GM23338 (cell line): ENCODE measurements around the gene SETBP1. TPM values are rescaled to one million over a fixed set of nuclear protein-coding genes. Genes with fewer than 3 reads are reported as not detected.
"Not testable (repeated sequence)": the region's sequence is repeated elsewhere in the genome, so short reads cannot be mapped to it uniquely, and the experiment has no call there.

Experiments
- ATAC-seq: fragments of 200-7000 bp; cut with Tn5 transposase; 3 replicates; pipeline ENCODE4 v1.9.1; 2020
- DNase-seq: peaks from one replicate; pipeline ENCODE4 v3.0.0-alpha.2; 2015; ENCODE audit warnings: low spot score
- H2AFZ ChIP-seq: fragments of 200-600 bp; sonication (generic); 2 replicates; pipeline ENCODE4 v1.8.0; 2016; ENCODE audit warnings: antibody characterized with exemption, mild to moderate bottlenecking, moderate library complexity
- H3F3A ChIP-seq: fragments of 200-600 bp; sonication (generic); replicated peaks from 2 replicates; pipeline ENCODE4 v1.8.0; 2017; ENCODE audit warnings: antibody characterized with exemption, mixed run types, low read depth
- H3K27ac ChIP-seq: fragments of 200-600 bp; sonication (generic); 2 replicates; pipeline ENCODE4 v1.6.1; 2016; ENCODE audit warnings: low read depth
- H3K27me3 ChIP-seq: fragments of 200-600 bp; sonication (generic); 2 replicates; pipeline ENCODE4 v1.8.0; 2016; ENCODE audit warnings: mild to moderate bottlenecking, mixed run types, moderate library complexity; ENCODE audit not compliant: insufficient read depth
- H3K36me3 ChIP-seq: fragments of 200-600 bp; sonication (generic); 2 replicates; pipeline ENCODE4 v1.8.0; 2016; ENCODE audit warnings: mild to moderate bottlenecking; ENCODE audit not compliant: insufficient read depth
- H3K4me1 ChIP-seq: fragments of 200-600 bp; sonication (generic); 2 replicates; pipeline ENCODE4 v1.8.0; 2016; ENCODE audit warnings: mild to moderate bottlenecking, moderate library complexity; ENCODE audit not compliant: insufficient read depth
- H3K4me2 ChIP-seq: fragments of 200-600 bp; sonication (generic); 2 replicates; pipeline ENCODE4 v1.7.1; 2017; ENCODE audit warnings: mixed run types
- H3K4me3 ChIP-seq: fragments of 200-600 bp; sonication (generic); 2 replicates; pipeline ENCODE4 v1.6.1; 2016; ENCODE audit warnings: mixed run types
- H3K79me2 ChIP-seq: fragments of 200-600 bp; sonication (generic); replicated peaks from 2 replicates; pipeline ENCODE4 v1.8.0; 2017; ENCODE audit warnings: mild to moderate bottlenecking; ENCODE audit not compliant: insufficient read depth
- H3K9me2 ChIP-seq: fragments of 200-600 bp; sonication (generic); 2 replicates; pipeline ENCODE4 v1.8.0; 2017; ENCODE audit not compliant: insufficient read depth
- H4K20me1 ChIP-seq: fragments of 200-600 bp; sonication (generic); replicated peaks from 2 replicates; pipeline ENCODE4 v1.8.0; 2017; ENCODE audit warnings: mild to moderate bottlenecking; ENCODE audit not compliant: insufficient read depth
- H3K27ac Mint-ChIP-seq: 2 replicates; pipeline ENCODE4 v1.8.0; 2020; ENCODE audit warnings: inconsistent platforms, mild to moderate bottlenecking, moderate library complexity, mixed read lengths
- H3K27me3 Mint-ChIP-seq: 3 replicates; pipeline ENCODE4 v1.8.0; 2022; ENCODE audit warnings: low read depth, mild to moderate bottlenecking, moderate library complexity, mixed read lengths, inconsistent platforms; ENCODE audit not compliant: insufficient read depth, poor library complexity
- H3K36me3 Mint-ChIP-seq: 3 replicates; pipeline ENCODE4 v1.8.0; 2021; ENCODE audit warnings: low read depth, mild to moderate bottlenecking, inconsistent platforms, moderate library complexity, mixed read lengths
- H3K4me1 Mint-ChIP-seq: 3 replicates; pipeline ENCODE4 v1.8.0; 2020; ENCODE audit warnings: mild to moderate bottlenecking, inconsistent platforms, mixed read lengths
- H3K4me3 Mint-ChIP-seq: 3 replicates; pipeline ENCODE4 v1.8.0; 2021; ENCODE audit warnings: moderate library complexity, mild to moderate bottlenecking, inconsistent platforms, mixed read lengths
- H3K9me3 Mint-ChIP-seq: 3 replicates; pipeline ENCODE4 v1.8.0; 2020; ENCODE audit warnings: moderate library complexity, mild to moderate bottlenecking, inconsistent platforms, mixed read lengths
- STAT1 ChIP-seq: IDR thresholded peaks from one replicate; pipeline ENCODE4 v1.6.1; 2016; ENCODE audit warnings: antibody characterized with exemption; ENCODE audit not compliant: unreplicated experiment
- polyA plus RNA-seq: library from polyadenylated mRNA; unstranded; fragments of >200 nt; fragmentation: Nextera tagmentation; extraction: Ambion mirVana; gene quantifications from 2 replicates; pipeline ENCODE4 v1.2.1, GENCODE V29; 2016
- total RNA-seq: library from RNA; depleted of rRNA; stranded (reverse); fragments of >200 nt; shearing (Covaris generic); gene quantifications from 2 replicates; pipeline ENCODE4 v1.2.3, GENCODE V29; 2014
- TF ChIP-seq, protein P1 (sequence below): fragments of 250-450 bp; sonication (Bioruptor Pico); IDR thresholded peaks from 2 replicates; pipeline ENCODE4 v1.5.0; 2020; ENCODE audit warnings: mild to moderate bottlenecking, moderate library complexity

SETBP1 gene
- total and polyA plus RNA-seq, 2 experiments from 2014 or later, result 1.6 to 5.5 TPM

GRCh38 chr18:44721748-44722147, 41.1 kb downstream of the SETBP1 start:
- H3K27ac Mint-ChIP-seq, H3K36me3 Mint-ChIP-seq, H3K4me3 ChIP-seq, H3F3A ChIP-seq, H3K27ac ChIP-seq, H4K20me1 ChIP-seq, ATAC-seq, H2AFZ ChIP-seq, H3K27me3 ChIP-seq, H3K4me3 Mint-ChIP-seq, DNase-seq, H3K79me2 ChIP-seq, H3K36me3 ChIP-seq, H3K9me3 Mint-ChIP-seq, H3K9me2 ChIP-seq, H3K4me2 ChIP-seq: not testable (repeated sequence)
- Mint-ChIP-seq H3K4me1 (peaks cover 29% of the 10 kb centered on the region), H3K27me3 (peaks cover 10% of the 10 kb centered on the region)
- peaks cover 25% of the 10 kb centered on the region for H3K4me1 ChIP-seq

DNA sequence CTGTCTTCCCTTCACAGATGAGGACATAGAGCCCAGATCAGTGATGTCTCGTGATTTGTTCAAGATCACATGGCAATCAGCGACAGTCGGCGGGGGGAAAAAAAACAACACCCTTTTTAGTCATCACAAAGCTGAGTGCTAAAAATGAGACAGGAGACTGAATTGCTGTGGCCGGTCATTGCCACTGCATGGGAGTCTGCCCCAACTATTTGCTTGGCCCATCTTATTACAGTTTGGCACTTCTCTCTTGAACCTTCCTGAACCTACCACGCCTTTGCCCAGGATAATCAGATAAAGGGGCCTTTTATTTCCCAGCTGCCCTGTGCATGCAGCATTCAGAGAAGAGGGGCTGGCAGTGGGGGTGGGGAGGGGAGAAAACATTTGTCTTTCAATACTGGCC, 42.7 kb downstream of the SETBP1 start:
- Histone ChIP-seq H3K4me3 (no peak overlapping the region), H3K36me3 (no peaks in the 10 kb centered on the region), H3K4me2 (no peak overlapping the region), H3K4me1 (peaks cover 25% of the 10 kb centered on the region), H4K20me1 (no peaks in the 10 kb centered on the region; the same call in 1 of the 2 replicates), H2AFZ (no peak overlapping the region), H3K27ac (no peak overlapping the region), H3K79me2 (peaks cover 4% of the 10 kb centered on the region; the same call in 1 of the 2 replicates), H3K27me3 (no peaks in the 10 kb centered on the region), H3K9me2 (0 out of 2 replicates have a peak, but pooled peaks cover 4% of the 10 kb centered on the region), H3F3A (no peaks in the 10 kb centered on the region)
- H3K4me1 Mint-ChIP-seq, result peaks cover 35% of the 10 kb centered on the region
- DNase-seq (no peak), ATAC-seq (no peak)
- H3K36me3 Mint-ChIP-seq, result peaks cover 3% of the 10 kb centered on the region; the same call in 1 of the 3 replicates
- peaks cover 10% of the 10 kb centered on the region for H3K27me3 Mint-ChIP-seq
- H3K27ac Mint-ChIP-seq, result no peak overlapping the region
- no peak for TF ChIP-seq STAT1
- TF ChIP-seq, protein P1, sequence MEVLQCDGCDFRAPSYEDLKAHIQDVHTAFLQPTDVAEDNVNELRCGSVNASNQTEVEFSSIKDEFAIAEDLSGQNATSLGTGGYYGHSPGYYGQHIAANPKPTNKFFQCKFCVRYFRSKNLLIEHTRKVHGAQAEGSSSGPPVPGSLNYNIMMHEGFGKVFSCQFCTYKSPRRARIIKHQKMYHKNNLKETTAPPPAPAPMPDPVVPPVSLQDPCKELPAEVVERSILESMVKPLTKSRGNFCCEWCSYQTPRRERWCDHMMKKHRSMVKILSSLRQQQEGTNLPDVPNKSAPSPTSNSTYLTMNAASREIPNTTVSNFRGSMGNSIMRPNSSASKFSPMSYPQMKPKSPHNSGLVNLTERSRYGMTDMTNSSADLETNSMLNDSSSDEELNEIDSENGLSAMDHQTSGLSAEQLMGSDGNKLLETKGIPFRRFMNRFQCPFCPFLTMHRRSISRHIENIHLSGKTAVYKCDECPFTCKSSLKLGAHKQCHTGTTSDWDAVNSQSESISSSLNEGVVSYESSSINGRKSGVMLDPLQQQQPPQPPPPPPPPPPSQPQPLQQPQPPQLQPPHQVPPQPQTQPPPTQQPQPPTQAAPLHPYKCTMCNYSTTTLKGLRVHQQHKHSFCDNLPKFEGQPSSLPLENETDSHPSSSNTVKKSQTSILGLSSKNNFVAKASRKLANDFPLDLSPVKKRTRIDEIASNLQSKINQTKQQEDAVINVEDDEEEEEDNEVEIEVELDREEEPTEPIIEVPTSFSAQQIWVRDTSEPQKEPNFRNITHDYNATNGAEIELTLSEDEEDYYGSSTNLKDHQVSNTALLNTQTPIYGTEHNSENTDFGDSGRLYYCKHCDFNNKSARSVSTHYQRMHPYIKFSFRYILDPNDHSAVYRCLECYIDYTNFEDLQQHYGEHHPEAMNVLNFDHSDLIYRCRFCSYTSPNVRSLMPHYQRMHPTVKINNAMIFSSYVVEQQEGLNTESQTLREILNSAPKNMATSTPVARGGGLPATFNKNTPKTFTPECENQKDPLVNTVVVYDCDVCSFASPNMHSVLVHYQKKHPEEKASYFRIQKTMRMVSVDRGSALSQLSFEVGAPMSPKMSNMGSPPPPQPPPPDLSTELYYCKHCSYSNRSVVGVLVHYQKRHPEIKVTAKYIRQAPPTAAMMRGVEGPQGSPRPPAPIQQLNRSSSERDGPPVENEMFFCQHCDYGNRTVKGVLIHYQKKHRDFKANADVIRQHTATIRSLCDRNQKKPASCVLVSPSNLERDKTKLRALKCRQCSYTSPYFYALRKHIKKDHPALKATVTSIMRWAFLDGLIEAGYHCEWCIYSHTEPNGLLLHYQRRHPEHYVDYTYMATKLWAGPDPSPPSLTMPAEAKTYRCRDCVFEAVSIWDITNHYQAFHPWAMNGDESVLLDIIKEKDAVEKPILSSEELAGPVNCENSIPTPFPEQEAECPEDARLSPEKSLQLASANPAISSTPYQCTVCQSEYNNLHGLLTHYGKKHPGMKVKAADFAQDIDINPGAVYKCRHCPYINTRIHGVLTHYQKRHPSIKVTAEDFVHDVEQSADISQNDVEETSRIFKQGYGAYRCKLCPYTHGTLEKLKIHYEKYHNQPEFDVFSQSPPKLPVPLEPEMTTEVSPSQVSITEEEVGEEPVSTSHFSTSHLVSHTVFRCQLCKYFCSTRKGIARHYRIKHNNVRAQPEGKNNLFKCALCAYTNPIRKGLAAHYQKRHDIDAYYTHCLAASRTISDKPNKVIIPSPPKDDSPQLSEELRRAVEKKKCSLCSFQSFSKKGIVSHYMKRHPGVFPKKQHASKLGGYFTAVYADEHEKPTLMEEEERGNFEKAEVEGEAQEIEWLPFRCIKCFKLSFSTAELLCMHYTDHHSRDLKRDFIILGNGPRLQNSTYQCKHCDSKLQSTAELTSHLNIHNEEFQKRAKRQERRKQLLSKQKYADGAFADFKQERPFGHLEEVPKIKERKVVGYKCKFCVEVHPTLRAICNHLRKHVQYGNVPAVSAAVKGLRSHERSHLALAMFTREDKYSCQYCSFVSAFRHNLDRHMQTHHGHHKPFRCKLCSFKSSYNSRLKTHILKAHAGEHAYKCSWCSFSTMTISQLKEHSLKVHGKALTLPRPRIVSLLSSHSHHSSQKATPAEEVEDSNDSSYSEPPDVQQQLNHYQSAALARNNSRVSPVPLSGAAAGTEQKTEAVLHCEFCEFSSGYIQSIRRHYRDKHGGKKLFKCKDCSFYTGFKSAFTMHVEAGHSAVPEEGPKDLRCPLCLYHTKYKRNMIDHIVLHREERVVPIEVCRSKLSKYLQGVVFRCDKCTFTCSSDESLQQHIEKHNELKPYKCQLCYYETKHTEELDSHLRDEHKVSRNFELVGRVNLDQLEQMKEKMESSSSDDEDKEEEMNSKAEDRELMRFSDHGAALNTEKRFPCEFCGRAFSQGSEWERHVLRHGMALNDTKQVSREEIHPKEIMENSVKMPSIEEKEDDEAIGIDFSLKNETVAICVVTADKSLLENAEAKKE (CRISPR knock-in tag), result no peak
- no peak overlapping the region for H3K4me3 Mint-ChIP-seq
- no peaks in the 10 kb centered on the region for H3K9me3 Mint-ChIP-seq
